HepG2 (cell line): Measurements from ENCODE around the gene MTUS2. TPM values are rescaled to one million over a fixed set of nuclear protein-coding genes. Genes with fewer than 3 reads are reported as not detected.

Experiments
- ATAC-seq: fragments of 200-7000 bp; cut with Tn5 transposase; 3 replicates; pipeline ENCODE4 v1.9.1; 2020; ENCODE audit warnings: mild to moderate bottlenecking, moderate library complexity
- BruUV-seq: library from RNA; stranded (reverse); fragments of 400-500 nt; replicated peaks from 2 replicates; lab custom pipeline; 2021; lab: Mats Ljungman, UMichigan
- CTCF ChIA-PET: fragments of 300-600 bp; formaldehyde crosslinking; extraction: SDS; loops from one replicate; lab custom pipeline; 2021; ENCODE audit warnings: low total read pairs, inconsistent platforms, low intra/inter-chr PET ratio; lab: Yijun Ruan, JAX
- POLR2A ChIA-PET: fragments of 350-600 bp; sonication (Branson Sonifier 250); formaldehyde crosslinking; loops from one replicate; lab custom pipeline; 2020; ENCODE audit warnings: antibody characterized with exemption, inconsistent platforms; lab: Yijun Ruan, JAX
- DNase-seq: peaks from one replicate; pipeline ENCODE4 v3.0.0-alpha.2; 2015; ENCODE audit warnings: low spot score
- FAIRE-seq: peaks from 3 replicates; lab custom pipeline; 2011; peaks lifted over from hg19 to GRCh38; lab: Jason Lieb, UNC
- H2AFZ ChIP-seq: one replicate; pipeline ENCODE4 v1.6.1; 2011; ENCODE audit warnings: low read length, inconsistent platforms
- H3K27ac ChIP-seq: fragments of 300-600 bp; 3 replicates; pipeline ENCODE4 v1.8.0; 2011; ENCODE audit warnings: mixed run types, mild to moderate bottlenecking, mixed read lengths, low read length, inconsistent platforms; ENCODE audit not compliant: insufficient read depth; ENCODE audit errors: extremely low read length
- H3K27me3 ChIP-seq, 2 experiments: fragments of 200-600 bp in 1 of 2; 2 replicates in 1 of 2; 3 replicates in 1 of 2; pipeline versions ENCODE4 v1.6.0 to v1.8.0; 2011; ENCODE audit warnings: low read length in 2 of 2, mild to moderate bottlenecking in 2 of 2, moderate library complexity in 2 of 2, inconsistent platforms in 1 of 2; ENCODE audit not compliant: insufficient read depth in 2 of 2, control insufficient read depth in 1 of 2
- H3K36me3 ChIP-seq, 2 experiments: fragments of 200-600 bp in 1 of 2; replicated peaks in 1 of 2; 2 replicates in 1 of 2; 3 replicates in 1 of 2; pipeline versions ENCODE4 v1.5.1 to v1.8.0; 2011; ENCODE audit warnings: low read length in 2 of 2, inconsistent platforms in 1 of 2; ENCODE audit not compliant: insufficient read depth in 2 of 2, control insufficient read depth in 1 of 2
- H3K4me1 ChIP-seq: 2 replicates; pipeline ENCODE4 v1.5.1; 2012; ENCODE audit warnings: low read length, inconsistent platforms; ENCODE audit not compliant: insufficient read depth
- H3K4me2 ChIP-seq: 2 replicates; pipeline ENCODE4 v1.6.0; 2011; ENCODE audit warnings: low read depth, low read length, inconsistent platforms
- H3K4me3 ChIP-seq, 3 experiments: fragments of 200-600 bp in 1 of 3; sonication (generic), shearing (Covaris generic) in 1 of 3; replicated peaks in 1 of 3; 2 replicates each; pipeline ENCODE4 v1.5.1; 2011 to 2016; ENCODE audit warnings: low read length in 3 of 3, inconsistent platforms in 2 of 3, low read depth in 2 of 3, mild to moderate bottlenecking in 2 of 3, control low read depth in 1 of 3, mixed read lengths in 1 of 3; ENCODE audit not compliant: insufficient read depth in 1 of 3
- H3K79me2 ChIP-seq: one replicate; pipeline ENCODE4 v1.6.1; 2011; ENCODE audit warnings: low read length, inconsistent platforms; ENCODE audit not compliant: insufficient read depth
- H3K9ac ChIP-seq: 2 replicates; pipeline ENCODE4 v1.6.0; 2011; ENCODE audit warnings: mild to moderate bottlenecking, low read depth, low read length, inconsistent platforms; ENCODE audit not compliant: insufficient read depth
- H3K9me3 ChIP-seq: 2 replicates; pipeline ENCODE4 v1.5.1; 2012; ENCODE audit warnings: mild to moderate bottlenecking, low read length
- H4K20me1 ChIP-seq: 2 replicates; pipeline ENCODE4 v1.6.0; 2011; ENCODE audit warnings: inconsistent platforms, mild to moderate bottlenecking, low read length, moderate library complexity; ENCODE audit not compliant: insufficient read depth
- ASH2L ChIP-seq: fragments of 300-600, 200-600 bp; sonication (generic); IDR thresholded peaks from 2 replicates; pipeline ENCODE4 v1.7.0; 2017; ENCODE audit warnings: low read depth, mild to moderate bottlenecking, moderate library complexity, mixed read lengths, low read length; ENCODE audit not compliant: insufficient read length
- BCLAF1 ChIP-seq: fragments of 450-650 bp; IDR thresholded peaks from 2 replicates; pipeline ENCODE4 v1.6.1; 2017; ENCODE audit warnings: mild to moderate bottlenecking
- PHF21A ChIP-seq: sonication (generic); formaldehyde crosslinking; IDR thresholded peaks from 2 replicates; pipeline ENCODE4 v1.5.0; 2020; ENCODE audit warnings: mild to moderate bottlenecking, missing genetic modification reagents
- RBM22 ChIP-seq: fragments of 200-400 bp; formaldehyde crosslinking; optimal IDR thresholded peaks from 2 replicates; pipeline ENCODE3; 2017; ENCODE audit warnings: mild to moderate bottlenecking, low read length, moderate library complexity
- SATB2 ChIP-seq: sonication (generic); formaldehyde crosslinking; IDR thresholded peaks from 2 replicates; pipeline ENCODE4 v1.5.0; 2020; ENCODE audit warnings: missing genetic modification reagents
- SKI ChIP-seq: fragments of 450-650 bp; IDR thresholded peaks from one replicate; pipeline ENCODE4 v1.6.1; 2018; ENCODE audit warnings: mild to moderate bottlenecking; ENCODE audit not compliant: partially characterized antibody
- ZNF142 ChIP-seq: sonication (generic); formaldehyde crosslinking; IDR thresholded peaks from 2 replicates; pipeline ENCODE4 v1.4.0; 2020; ENCODE audit warnings: missing genetic modification reagents
- WGBS: methylation state at CpG from one replicate; pipeline ENCODE4 v1.1.6; 2017; ENCODE audit warnings: low lambda C conversion rate; 5-methylcytosine and 5-hydroxymethylcytosine counted together
- in situ Hi-C: cut with HindIII; loops from 2 replicates; pipeline ENCODE4 v1.10.0; 2017; ENCODE audit warnings: low pct_unique_long_range_greater_than_20kb; ENCODE audit not compliant: extremely low pct_ligation_motif_present
- intact Hi-C: fragments of 100-400 bp; cut with micrococcal nuclease; formaldehyde crosslinking; loops from one replicate; pipeline ENCODE4 v1.10.0; 2022; ENCODE audit not compliant: unreplicated experiment
- polyA plus RNA-seq, 8 experiments: library from polyadenylated mRNA; depleted of rRNA in 3 of 8; stranded (reverse) in 7 of 8; unstranded in 1 of 8; fragments of >200 nt; fragmentation: Illumina TruSeq in 4 of 8; extraction: Trizol in 4 of 8; gene quantifications; 2 replicates each; pipeline versions ENCODE4 v1.2.1 to v1.2.3, GENCODE V29; 2011 to 2016; ENCODE audit warnings: low read depth in 4 of 8, missing spikeins in 1 of 8, mixed read lengths in 1 of 8; ENCODE audit not compliant: insufficient read depth in 1 of 8
- total RNA-seq, 5 experiments: library from RNA; depleted of rRNA; stranded (reverse); fragments of >200 nt; fragmentation: Illumina TruSeq; extraction: Trizol; gene quantifications; 2 replicates each; pipeline ENCODE4 v1.2.3, GENCODE V29; 2016; ENCODE audit warnings: low read depth in 1 of 5

MTUS2 gene
- total and polyA plus RNA-seq, 2 of the 13 experiments (the other 11 are each of a cell fraction or from before 2014, with no cell fraction given) = not detected

GRCh38 chr13:29540334-29540733 lies 720.2 kb downstream of the MTUS2 start (continued):
- TF ChIP-seq PHF21A (CRISPR knock-in tag) (no peak), SATB2 (no peak), BCLAF1 (no peak), SKI (no peak)

GRCh38 chr13:29540799-29541198 lies 720.7 kb downstream of the MTUS2 start:
- CTCF ChIA-PET = no interaction called here
- no peak overlapping the region for H2AFZ ChIP-seq
- WGBS = 97% methylated on average over 5 of the region's 5 CpGs
- TF ChIP-seq RBM22 (peak; percentile 53), ZNF142 (CRISPR knock-in tag) (no peak), ASH2L (no peak)
- TF ChIP-seq, all 625 proteins: peak for 1
- Histone ChIP-seq H3K9ac (no peak overlapping the region), H3K36me3 (peaks cover 12 to 47% of the 10 kb centered on the region in 2 experiments; a peak in 4 of 5 replicates), H3K4me1 (peaks cover 17% of the 10 kb centered on the region), H3K27ac (no peak overlapping the region), H3K4me2 (no peak overlapping the region), H3K27me3 (no peaks in the 10 kb centered on the region), H4K20me1 (peaks cover 41% of the 10 kb centered on the region), H3K9me3 (no peaks in the 10 kb centered on the region), H3K79me2 (peaks cover 33% of the 10 kb centered on the region), H3K4me3 (no peak overlapping the region)
- ATAC-seq (no peak), DNase-seq (no peak), FAIRE-seq (no peak)
- no TSS peak for BruUV-seq
- intact Hi-C loops = no loop called here
- POLR2A ChIA-PET = no interaction called here
- in situ Hi-C loops = no loop called here
